Fibroblast of skin of scalp (primary cell): ENCODE data around the gene CCDC57. TPM values are rescaled to one million over a fixed set of nuclear protein-coding genes. Genes with fewer than 3 reads are reported as not detected.
A peak's percentile ranks its signal among the peaks of the same experiment; 100 is the strongest.
"Not testable (repeated sequence)": the region's sequence is repeated elsewhere in the genome, so short reads cannot be mapped to it uniquely, and the experiment has no call there.

ENCODE experiments used
- DNase-seq: peaks from one replicate; pipeline ENCODE4 v3.0.0-alpha.2; 2013
- polyA plus RNA-seq, 2 experiments: library from polyadenylated mRNA; unstranded; fragments of 120-200 nt; gene quantifications; one replicate each; pipeline ENCODE4 v1.2.1, GENCODE V29; 2013; ENCODE audit not compliant: insufficient read length in 2 of 2

Gene CCDC57, protein sequence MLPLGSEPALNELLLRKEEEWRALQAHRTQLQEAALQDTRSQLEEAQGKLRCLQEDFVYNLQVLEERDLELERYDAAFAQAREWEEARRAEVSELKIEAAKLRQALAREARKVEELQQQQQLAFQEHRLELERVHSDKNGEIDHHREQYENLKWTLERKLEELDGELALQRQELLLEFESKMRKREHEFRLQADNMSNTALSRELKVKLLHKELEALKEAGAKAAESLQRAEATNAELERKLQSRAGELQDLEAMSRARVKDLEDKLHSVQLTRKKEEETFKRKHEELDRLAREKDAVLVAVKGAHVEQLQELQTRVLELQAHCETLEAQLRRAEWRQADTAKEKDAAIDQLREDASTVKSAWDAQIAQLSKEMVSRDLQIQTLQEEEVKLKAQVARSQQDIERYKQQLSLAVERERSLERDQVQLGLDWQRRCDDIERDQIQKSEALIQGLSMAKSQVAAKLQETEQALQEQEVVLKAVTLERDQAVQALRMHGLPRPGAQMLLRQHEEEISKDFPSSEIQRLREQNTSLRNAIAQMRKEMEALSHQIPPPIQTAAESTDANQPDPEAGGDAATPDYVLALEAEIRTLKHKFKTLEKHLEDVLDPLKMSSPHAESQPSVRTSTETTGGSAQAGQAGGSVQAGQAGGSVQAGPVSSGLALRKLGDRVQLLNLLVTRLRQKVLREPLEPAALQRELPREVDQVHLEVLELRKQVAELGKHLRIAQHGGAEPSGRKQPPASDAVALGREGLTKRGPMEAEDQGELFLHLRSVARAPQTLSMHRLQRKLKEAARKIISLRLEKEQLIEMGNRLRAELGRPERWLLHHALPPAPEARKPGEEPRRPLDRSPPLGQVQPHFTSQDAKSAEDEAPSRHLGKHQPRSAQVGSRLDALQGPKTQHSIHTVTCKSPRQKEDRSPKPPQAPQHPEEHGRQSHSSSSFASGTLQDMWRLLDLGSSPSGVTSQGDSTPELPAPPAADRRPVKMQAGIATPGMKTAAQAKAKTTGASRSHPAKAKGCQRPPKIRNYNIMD
- polyA plus RNA-seq (2013, experiment 1 of 2; ENCODE audit: insufficient read length): 23.6 TPM
- 20.9 TPM for polyA plus RNA-seq (2013, experiment 2 of 2; ENCODE audit: insufficient read length)

DNA sequence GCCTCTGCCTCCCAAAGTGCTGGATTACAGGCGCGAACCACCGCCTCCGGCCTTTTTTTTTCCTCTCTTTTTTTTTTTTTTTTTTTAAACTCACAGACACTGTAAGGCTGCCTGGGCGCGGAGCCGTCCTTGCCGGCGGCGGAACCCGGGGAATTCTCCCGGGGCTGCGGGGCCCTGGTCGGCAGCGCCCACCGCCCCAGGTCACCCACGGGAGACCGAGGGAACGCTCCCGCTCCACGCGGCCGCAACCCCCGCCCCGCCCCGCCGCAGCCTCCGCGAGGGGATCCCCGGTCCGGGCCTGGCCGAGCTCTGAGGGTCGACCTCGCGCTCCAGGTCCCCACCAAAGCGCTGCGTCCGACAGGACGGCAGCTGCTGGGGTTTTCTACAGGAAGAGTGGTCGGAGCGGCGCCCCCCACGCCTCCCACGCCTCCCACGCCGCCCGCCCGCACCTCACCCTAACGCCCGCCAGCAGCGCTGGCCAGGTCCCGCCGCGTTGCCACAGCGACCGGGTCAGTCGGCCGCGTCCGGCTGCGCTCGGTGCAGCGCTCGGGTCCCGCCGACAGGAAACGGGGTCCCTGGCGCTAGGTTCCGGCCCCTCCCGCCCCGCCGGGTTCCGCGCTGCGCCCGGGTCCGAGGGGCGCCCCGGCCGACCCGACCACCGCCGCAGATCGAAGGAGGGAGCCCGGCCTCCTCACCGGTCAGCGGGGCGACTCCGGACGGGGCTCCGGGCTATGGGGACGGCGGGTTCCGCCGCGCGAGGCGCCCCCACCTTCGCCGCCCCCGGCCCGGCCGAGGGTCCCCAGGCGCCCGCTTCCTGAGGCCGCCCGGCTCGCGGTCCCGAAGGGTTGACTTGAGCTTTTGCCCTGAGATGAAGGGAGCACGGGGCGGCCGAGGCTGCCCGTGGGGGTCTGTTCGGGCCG lies at the start of gene CCDC57:
Gene CCDC57, minus strand, starts transcription at position 512 of the 920 bp plus-strand sequence. CDS start 10,898 bp downstream, outside the sequence.
- peak; percentile 83 for DNase-seq

DNA sequence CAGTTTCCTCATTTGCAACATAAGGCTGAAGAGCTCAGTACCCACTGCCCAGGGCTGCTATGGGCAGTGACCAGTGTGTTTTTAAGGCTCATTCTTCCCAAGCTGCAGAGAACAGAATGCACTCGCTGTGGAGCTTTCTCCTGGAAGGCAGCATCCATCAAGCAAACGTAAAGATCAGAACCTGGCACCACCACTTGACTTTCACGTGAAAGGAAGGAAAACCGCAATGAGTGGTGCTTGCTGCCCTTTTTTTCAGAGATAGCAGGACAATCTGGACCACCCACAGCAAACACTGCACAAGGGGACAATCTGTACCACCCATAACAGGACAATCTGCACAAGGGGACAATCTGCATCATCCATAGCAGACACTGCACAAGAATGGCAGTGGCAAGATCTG lies 49.7 kb upstream of the CCDC57 start:
- DNase-seq: no peak

DNA sequence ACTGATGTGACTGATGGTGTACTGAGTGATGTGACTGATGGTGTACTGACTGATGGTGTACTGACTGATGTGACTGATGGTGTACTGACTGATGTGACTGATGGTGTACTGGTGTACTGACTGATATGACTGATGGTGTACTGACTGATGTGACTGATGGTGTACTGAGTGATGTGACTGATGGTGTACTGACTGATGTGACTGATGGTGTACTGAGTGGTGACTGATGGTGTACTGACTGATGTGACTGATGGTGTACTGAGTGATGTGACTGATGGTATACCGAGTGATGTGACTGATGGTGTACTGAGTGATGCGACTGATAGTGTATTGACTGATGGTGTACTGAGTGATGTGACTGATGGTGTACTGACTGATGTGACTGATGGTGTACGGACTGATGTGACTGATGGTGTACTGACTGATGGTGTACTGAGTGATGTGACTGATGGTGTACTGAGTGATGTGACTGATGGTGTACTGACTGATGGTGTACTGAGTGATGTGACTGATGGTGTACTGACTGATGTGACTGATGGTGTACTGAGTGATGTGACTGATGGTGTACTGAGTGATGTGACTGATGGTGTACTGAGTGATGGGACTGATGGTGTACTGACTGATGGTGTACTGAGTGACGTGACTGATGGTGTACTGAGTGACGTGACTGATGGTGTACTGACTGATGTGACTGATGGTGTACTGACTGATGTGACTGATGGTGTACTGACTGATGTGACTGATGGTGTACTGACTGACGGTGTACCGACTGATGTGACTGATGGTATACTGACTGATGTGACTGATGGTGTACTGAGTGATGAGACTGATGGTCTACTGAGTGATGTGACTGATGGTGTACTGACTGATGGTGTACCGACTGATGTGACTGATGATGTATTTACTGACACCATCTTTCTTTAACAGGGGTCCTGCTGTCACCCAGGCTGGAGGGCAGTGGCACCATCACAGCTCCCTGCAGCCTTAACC lies 47.6 kb upstream of the CCDC57 start:
- DNase-seq: not testable (repeated sequence)

DNA sequence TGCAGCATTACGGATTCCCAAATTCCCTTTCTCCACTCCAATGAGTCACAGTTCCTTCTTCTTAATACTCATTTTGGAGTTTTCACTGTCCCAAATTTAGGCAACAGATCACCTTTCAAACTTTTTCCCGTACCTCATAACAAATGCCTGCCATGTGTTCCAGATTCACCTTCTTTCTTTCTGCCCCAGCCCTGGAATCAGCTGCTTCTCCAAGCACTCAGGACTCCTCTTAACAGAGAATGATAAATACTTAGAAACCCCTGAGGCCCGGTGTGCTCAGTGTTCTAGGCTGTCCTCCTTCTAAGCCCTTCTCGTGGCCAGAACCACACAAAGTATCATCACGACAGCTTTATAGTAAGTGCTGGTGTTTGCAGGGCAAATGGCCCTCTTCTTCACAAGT lies 45.9 kb upstream of the CCDC57 start:
- DNase-seq: no peak

DNA sequence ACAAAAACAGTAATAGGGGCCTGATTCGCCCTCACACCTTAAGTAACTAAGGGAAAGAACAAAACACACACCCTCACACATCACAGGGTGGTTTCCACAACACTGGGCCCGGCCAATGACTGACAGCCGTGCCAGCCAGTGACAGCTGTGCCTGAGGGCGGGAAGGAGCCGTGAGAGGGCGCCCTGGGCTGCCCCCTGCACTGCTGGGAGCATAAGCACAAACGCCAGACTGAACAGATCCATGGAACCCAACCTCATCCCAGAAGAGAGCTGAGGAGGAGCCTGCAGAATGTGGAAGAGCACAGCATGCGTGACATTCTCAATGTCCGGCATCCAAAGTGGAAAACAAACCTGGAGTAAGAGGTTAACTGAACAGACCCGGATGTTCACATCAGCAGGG lies 44.8 kb upstream of the CCDC57 start:
- DNase-seq: peak; percentile 52

DNA sequence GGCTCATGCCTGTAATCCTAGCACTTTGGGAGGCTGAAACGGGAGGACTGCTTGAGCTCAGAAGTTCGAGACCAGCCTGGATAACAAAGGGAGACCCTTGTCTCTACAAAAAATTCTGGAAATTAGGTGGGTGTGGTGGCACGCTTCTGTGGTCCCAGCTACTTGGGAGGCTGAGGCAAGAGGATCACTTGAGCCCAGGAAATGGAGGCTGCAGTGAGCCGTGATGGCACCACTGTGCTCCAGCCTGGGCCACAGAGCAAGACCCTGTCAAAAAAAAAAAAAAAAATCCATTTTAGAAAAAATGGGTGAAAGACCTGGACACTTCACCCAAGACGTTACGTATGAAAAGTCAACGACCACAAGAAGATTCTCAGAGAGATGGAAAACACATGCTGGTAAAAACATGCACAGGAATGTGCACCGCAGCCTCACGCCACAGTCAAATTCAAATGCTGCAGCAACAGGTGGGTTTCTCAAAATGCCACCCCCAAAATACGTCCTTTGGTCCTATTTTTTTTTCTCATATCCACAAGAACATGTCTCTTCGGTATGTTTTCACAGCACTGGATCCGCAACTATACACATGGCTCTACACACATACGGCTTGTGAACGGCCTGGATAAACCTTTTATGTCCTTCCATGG lies 43.7 kb upstream of the CCDC57 start:
- DNase-seq: no peak

DNA sequence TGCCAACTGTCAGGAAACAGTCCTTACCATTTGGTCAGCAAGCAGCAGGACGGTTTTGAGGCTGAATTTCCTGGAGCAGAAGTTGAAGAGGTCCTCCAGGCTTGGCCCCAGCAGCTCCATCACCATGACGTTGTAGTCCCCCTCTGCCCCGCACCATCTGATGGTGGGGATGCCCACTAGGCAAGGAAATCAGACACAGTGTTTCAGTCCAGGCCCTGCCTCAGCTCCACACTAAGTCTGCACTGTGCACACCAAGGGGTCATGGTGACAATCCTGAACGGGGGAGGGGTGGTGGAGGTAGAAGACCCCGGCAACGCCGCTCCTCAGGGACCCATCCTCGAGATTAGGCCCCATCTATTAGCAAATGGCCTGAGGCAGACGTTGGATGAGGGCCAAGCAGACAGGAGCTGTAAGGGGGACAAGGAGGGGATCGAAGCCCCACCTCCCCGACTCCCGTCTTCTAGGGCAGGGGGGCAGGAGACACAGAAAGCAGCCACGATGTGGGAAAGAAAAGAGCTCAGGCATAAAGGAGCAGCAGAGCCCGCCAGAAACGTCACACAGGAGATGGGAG lies 42.8 kb upstream of the CCDC57 start:
- DNase-seq: no peak

DNA sequence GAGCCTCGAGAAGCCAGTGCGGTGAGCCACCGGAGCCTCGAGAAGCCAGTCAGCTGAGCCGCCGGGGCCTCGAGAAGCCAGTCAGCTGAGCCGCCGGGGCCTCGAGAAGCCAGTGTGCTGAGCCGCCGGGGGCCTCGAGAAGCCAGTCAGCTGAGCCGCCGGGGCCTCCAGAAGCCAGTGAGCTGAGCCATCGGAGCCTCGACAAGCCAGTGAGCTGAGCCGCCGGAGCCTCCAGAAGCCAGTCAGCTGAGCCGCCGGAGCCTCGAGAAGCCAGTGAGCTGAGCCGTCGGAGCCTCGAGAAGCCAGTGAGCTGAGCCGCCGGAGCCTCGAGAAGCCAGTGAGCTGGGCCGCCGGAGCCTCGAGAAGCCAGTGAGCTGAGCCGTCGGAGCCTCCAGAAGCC lies 42.1 kb upstream of the CCDC57 start:
- DNase-seq: not testable (repeated sequence)

DNA sequence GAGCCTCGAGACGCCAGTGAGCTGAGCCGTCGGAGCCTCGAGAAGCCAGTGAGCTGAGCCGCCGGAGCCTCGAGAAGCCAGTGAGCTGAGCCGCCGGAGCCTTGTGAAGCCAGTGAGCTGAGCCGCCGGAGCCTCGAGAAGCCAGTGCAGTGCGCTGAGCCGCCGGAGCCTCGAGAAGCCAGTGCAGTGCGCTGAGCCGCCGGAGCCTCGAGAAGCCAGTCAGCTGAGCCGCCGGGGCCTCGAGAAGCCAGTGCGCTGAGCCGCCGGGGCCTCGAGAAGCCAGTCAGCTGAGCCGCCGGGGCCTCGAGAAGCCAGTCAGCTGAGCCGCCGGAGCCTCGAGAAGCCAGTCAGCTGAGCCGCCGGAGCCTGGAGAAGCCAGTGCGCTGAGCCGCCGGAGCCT lies 41.5 kb upstream of the CCDC57 start:
- DNase-seq: not testable (repeated sequence)

DNA sequence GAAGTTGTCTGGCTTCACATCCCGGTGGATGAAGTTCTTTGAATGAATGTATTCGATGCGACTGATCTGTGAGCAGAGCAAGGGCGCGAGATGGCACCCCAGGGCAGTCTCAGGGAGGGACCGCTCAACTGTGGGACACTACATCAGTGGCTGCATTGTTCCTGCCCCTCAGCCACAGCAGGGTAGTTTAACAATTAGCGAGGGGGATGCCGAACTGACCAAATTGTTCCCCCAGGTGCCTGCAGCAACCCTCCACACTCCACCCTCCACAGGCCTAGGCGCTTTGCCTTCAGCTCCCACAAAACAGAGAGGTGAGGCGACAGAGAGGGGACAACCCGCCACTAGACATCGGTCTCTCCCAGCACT lies 40.5 kb upstream of the CCDC57 start:
- no peak for DNase-seq

DNA sequence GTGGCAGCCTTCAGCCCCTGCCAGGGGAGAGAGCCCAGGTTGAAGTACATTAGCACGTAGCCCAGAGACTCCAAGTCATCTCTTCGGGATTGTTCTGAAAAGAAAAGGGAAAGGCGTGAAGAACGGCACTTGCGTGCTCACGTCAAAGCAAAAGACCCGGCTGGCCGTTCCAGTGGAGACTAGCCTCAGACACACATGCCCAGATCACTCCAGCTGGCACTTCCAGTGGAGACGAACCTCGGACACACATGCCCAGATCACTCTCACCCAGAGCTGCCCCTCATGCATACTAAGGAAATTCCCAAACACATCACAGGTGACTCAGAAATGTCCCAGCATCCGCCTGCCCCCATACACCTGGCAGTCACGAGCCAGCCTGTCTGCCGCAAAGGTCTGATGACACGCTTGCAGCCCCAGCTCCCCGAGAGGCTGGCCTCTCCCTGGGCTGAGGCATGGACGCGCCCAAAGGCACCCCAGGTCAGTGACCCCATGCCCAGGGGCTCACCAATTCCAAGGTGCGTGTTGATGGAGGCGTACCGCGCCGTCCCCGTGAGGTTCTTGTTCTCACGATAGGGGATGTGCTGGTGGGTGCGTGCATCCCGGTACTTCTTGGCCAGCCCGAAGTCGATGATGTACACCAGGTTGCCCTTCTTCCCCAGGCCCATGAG lies 40.0 kb upstream of the CCDC57 start:
- DNase-seq: no peak

DNA sequence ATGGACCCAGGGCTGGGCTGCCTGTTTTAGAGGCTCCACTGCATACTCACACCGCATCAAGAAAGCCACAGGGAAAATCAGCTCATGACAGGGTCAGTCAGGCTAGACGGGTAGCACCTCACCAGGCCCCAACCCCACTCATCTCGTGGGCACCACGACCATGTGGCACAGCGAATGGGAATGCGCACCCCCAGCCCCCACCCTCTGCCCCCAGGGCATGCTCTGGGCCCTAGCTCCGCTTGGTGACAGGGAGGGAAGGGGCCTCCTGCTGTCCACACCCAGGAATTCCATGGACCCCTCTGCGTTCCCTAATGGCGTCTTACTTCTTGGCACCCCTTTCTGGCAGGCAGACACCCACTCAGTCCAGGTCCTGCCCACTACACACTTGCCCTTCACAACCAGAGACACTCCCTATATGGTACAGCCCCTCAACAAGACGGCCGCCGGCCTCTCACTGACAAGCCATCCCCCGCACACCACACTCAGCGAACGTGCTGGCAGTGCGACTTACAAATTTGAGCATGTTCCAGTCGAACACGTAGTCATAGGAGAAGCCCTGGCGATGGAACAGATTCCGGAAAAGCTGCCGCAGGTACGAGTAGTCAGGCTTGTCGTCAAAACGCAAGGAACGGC lies 38.3 kb upstream of the CCDC57 start:
- DNase-seq: no peak

DNA sequence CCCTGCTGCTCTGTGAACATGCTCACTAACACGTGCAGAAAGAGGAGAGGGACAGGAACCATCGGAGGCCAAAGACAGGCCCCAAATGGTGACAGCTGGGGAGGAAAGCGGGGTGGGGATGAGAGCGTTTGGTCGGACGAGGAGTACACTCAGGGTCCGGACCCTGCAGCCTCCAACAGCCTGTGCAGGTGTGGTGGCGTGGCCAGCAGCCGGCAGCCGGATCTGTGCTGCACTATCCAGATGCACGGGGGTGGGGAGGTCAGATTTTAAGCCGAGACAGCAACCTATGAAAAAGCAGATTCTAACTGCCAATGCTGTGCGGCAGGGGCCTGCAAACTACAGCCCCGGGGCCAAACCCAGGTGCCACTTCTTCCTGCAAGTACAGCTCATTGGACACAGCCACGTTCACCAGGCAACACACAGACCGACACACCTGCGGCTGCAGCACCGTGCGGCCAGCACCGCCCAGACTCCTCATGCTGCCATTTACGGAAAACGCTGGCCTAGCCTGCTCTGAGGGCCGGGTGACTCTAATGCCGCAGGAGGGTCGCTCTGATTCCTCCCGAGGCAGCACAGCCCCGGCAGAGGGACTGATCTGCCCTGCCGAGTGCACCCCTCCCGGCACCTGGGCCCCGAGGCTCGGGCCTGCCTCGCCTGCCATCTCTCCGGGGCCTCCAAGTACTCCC lies 37.4 kb upstream of the CCDC57 start:
- no peak for DNase-seq

DNA sequence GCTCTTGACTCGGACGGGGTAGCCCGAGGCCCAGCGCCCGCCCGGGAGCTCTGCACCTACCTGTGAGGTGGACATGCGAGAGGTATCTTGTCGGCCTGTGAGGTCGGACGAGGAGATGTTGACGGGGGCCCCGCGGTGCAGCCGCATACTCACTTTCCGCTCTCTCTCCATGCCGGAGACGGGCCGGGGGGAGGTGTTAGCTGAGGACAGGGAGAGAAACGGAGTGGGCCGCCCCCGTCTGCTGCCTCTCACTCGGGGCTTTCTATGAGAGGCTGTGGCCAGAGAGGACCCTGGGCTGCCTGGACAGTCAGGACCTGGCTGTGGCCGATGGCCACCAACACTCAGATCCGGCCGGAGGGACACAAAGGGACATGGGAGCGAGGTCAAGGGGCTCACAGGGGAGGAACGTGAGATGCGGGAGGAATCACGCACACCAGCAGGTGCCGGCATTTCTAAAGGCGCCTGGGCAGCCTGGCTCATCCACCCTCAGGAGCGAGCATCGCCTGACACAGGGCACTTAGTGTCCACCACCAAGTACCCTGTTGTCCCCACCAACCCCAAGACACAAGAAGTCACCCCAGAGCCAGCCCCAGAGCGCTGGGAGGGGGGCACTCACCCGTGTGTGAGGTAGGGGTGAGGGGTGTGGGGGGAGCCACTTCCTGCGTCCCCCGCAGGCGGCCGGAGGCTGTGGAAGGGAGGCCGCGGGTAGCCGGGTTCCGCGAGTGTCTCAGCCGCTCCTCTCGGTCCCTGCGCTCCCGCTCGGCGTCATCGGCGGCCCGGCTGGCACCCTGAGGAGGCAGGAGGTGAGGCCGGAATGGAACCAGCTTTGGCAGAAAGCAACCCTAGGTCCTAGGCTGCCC lies 36.4 kb upstream of the CCDC57 start:
- peak; percentile 9 for DNase-seq

DNA sequence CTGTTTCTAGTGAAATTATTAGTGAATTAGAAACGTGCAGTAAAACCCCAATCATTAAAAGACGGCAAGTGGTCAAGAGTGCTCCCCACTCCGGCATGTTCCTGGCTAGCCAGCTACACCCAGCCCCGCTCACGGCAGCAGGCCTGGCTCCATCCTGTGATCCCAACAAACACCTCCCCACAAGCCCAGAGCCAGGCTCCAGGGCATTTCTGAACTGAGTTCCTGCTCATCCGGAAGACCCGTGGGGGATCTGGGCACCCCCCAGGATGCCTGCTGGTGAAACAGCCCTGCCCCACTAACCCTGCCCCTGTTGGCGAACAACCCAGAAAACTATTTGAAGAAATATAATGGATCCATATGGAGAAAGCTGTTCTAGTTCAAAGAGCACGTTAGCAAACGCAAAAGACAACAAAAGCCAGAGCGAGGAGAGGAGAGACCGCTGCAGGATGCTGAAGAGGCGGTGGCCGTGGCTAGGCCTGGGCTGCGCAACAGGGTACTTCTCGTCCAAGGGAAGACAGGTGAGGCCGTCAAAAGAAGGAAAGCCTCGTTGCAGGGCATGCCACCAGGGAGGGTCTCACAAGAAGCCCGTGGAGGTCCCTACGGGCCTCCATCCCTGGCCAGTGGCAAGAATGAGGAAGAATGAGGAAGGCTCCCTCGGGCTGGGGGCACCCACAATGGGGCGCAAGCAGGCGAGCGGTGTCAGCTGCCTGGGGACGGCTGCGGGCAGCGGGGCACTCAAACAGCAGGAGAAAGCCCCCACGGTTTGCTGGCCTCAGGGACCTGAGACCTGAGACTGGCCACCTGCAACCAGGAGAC lies 35.4 kb upstream of the CCDC57 start:
- peak; percentile 38 for DNase-seq

DNA sequence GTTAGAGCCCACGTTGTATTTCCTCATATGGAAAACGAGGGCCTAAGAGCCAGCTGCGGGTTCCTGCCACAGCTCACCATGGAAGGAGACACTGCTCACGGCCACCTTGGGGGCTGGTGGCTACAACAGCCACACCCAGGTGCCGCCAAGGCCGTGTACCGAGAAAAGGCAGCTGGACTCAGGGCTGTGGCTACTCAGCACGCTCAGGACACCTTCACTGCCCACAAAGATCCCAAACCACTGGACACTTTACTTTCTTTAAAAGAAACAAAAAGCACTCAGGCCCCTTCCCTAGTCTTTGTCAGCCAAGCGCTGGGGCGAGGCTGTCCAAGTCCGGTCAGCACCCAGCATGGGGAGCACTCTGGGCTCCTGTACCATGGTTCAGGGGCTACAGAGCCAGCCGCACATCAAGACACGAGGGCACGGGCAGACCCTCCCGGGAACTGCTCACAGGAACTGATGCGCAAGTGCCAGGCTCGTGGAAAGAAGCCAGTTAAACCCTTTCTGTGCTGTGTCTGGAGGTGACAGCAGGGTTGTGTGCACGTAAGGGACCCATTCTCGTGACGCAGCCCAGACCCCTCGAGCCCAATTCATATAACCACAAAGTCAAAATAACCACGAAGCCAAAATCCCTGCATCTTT lies 34.7 kb upstream of the CCDC57 start:
- peak; percentile 7 for DNase-seq
